Measurements from ENCODE around the gene PPAN. TPM values are rescaled to one million over a fixed set of nuclear protein-coding genes. Genes with fewer than 3 reads are reported as not detected.

Gene PPAN
- total RNA-seq: 10 to 100 TPM; 12.7 to 23.2 TPM

GRCh38 chr19:10106100-10106936 lies at the start of gene PPAN:
TSS of gene PPAN (plus strand) at chr19:10106362. CDS start at chr19:10106395, 33 bp downstream.
- peak; percentile 98 for DNase-seq (ENCODE audit: low spot score)
- TF ChIP-seq CTCF (IDR thresholded peaks at IDR 0.05): peak in 1 of 2 donors; percentile 32
- H3K4me3 ChIP-seq: peak within 1 kb of the TSS; percentile 70 to 88
- H3K36me3 ChIP-seq: peaks cover 42% of the 10 kb centered on the region
- H3K27me3 ChIP-seq: no peaks in the 10 kb centered on the region
- peaks cover 0 to 23% of the 10 kb centered on the region in 2 donors for H3K4me1 ChIP-seq
- H3K9me3 ChIP-seq: no peaks in the 10 kb centered on the region
- H3K27ac ChIP-seq: peak within 1 kb of the TSS; percentile 52 to 74

GRCh38 chr19:10061717-10062310 lies 44.3 kb upstream of the PPAN start:
- no peaks in the 10 kb centered on the region for H3K9me3 ChIP-seq
- no peak for DNase-seq (ENCODE audit: low spot score)
- H3K36me3 ChIP-seq: no peaks in the 10 kb centered on the region
- no peak overlapping the region for H3K4me3 ChIP-seq
- H3K27ac ChIP-seq: no peak overlapping the region
- no peak for TF ChIP-seq CTCF (IDR thresholded peaks at IDR 0.05)
- H3K4me1 ChIP-seq: no peaks in the 10 kb centered on the region
- H3K27me3 ChIP-seq: no peaks in the 10 kb centered on the region

- Histone ChIP-seq H3K4me1 (no peaks in the 10 kb centered on the region), H3K27me3 (no peaks in the 10 kb centered on the region), H3K4me3 (no peak overlapping the region), H3K36me3 (no peaks in the 10 kb centered on the region), H3K9me3 (no peaks in the 10 kb centered on the region), H3K27ac (no peak overlapping the region)
- DNase-seq (ENCODE audit: low spot score): no peak
- TF ChIP-seq CTCF (IDR thresholded peaks at IDR 0.05): no peak
Observed at GRCh38 chr19:10068205-10068604, 38.0 kb upstream of the PPAN start.

- Histone ChIP-seq H3K27me3 (no peaks in the 10 kb centered on the region), H3K4me1 (no peaks in the 10 kb centered on the region), H3K4me3 (no peak overlapping the region), H3K27ac (no peak overlapping the region), H3K36me3 (no peaks in the 10 kb centered on the region), H3K9me3 (no peaks in the 10 kb centered on the region)
- TF ChIP-seq CTCF (IDR thresholded peaks at IDR 0.05): no peak
- no peak for DNase-seq (ENCODE audit: low spot score)
Observed at GRCh38 chr19:10069046-10069445, 37.1 kb upstream of the PPAN start.

GRCh38 chr19:10070730-10071446 lies 35.3 kb upstream of the PPAN start:
- TF ChIP-seq CTCF (IDR thresholded peaks at IDR 0.05): no peak
- DNase-seq (ENCODE audit: low spot score): no peak
- no peaks in the 10 kb centered on the region for H3K4me1 ChIP-seq
- no peak overlapping the region for H3K4me3 ChIP-seq
- no peaks in the 10 kb centered on the region for H3K36me3 ChIP-seq
- no peaks in the 10 kb centered on the region for H3K27me3 ChIP-seq
- H3K9me3 ChIP-seq: no peaks in the 10 kb centered on the region
- H3K27ac ChIP-seq: no peak overlapping the region
